ENCODE measurements around the gene PC. TPM values are rescaled to one million over a fixed set of nuclear protein-coding genes. Genes with fewer than 3 reads are reported as not detected.

PC gene
- total and polyA plus RNA-seq, 4 experiments from 2014 or later, result 2.9 to 7.7 (median 5.4) TPM

Small RNAs within 50 kb of the gene (microRNA-seq; reads per million reads assigned to microRNA genes)
- gene MIR3163 (ENCODE audit: borderline microRNAs expressed, borderline number of aligned reads, borderline replicate concordance), result not detected

Other genes starting within 250 kb of the PC start
- not detected for gene SPTBN2, start 229.2 kb downstream of the PC start, total RNA-seq
- not detected for gene SPTBN2, start 229.2 kb downstream of the PC start, polyA plus RNA-seq
- gene RCE1, start 114.9 kb downstream of the PC start, total RNA-seq, result 10 to 100 TPM; 30.0 to 34.5 TPM
- 10 to 100 TPM; 23.3 to 31.3 TPM for gene RCE1, start 114.9 kb downstream of the PC start, polyA plus RNA-seq
- 1 to 10 TPM; 5.1 to 5.3 TPM for gene LRFN4, start 101.3 kb downstream of the PC start, total RNA-seq
- 1 to 10 TPM in 1 of 2 donors, under 1 TPM in 1; 0.42 to 2.9 TPM for gene LRFN4, start 101.3 kb downstream of the PC start, polyA plus RNA-seq
- gene C11orf86, start 16.9 kb upstream of the PC start, total RNA-seq, result not detected
- gene C11orf86, start 16.9 kb upstream of the PC start, polyA plus RNA-seq, result not detected
- gene SYT12, start 64.8 kb upstream of the PC start, total RNA-seq, result not detected
- not detected for gene SYT12, start 64.8 kb upstream of the PC start, polyA plus RNA-seq
- under 1 TPM in 1 of 2 experiments, not detected in 1; 0.58 TPM for gene RHOD, start 98.5 kb upstream of the PC start, total RNA-seq
- gene RHOD, start 98.5 kb upstream of the PC start, polyA plus RNA-seq, result under 1 TPM in 1 of 2 donors, not detected in 1; 0.79 TPM
- 100 to 1,000 TPM; 193 to 200 TPM for gene KDM2A, start 160.9 kb upstream of the PC start, total RNA-seq
- gene KDM2A, start 160.9 kb upstream of the PC start, polyA plus RNA-seq, result 10 to 100 TPM; 14.0 to 17.3 TPM